ENCODE data around the gene HEY2. TPM values are rescaled to one million over a fixed set of nuclear protein-coding genes. Genes with fewer than 3 reads are reported as not detected.
A peak's percentile ranks its signal among the peaks of the same experiment; 100 is the strongest.

The HEY2 gene
- total RNA-seq, 1 donor from 2014 or later: 43.0 TPM

- DNase-seq (ENCODE audit: low spot score): no peak
These were observed 42.7 kb downstream of the HEY2 start for GRCh38 chr6:125792172-125792571.

GRCh38 chr6:125792680-125793079 lies 43.2 kb downstream of the HEY2 start:
- H3K36me3 Mint-ChIP-seq (ENCODE audit: low read depth): peaks cover 2% of the 10 kb centered on the region
- H3K9me3 Mint-ChIP-seq (ENCODE audit: low read depth): no peaks in the 10 kb centered on the region
- DNase-seq (ENCODE audit: low spot score): no peak
- no peak for TF ChIP-seq CTCF (IDR thresholded peaks at IDR 0.05)
- H3K27ac Mint-ChIP-seq (ENCODE audit: unreplicated experiment): peak overlapping the region; percentile 93
- peaks cover 64% of the 10 kb centered on the region for H3K4me1 Mint-ChIP-seq (ENCODE audit: low read depth)
- H3K27me3 Mint-ChIP-seq (ENCODE audit: low read depth): no peaks in the 10 kb centered on the region
- H3K4me3 Mint-ChIP-seq (ENCODE audit: unreplicated experiment): peak overlapping the region; percentile 75

More at GRCh38 chr6:125792172-125792571, 42.7 kb downstream of the HEY2 start:
- Mint-ChIP-seq H3K27ac (ENCODE audit: unreplicated experiment) (peak overlapping the region; percentile 93), H3K36me3 (ENCODE audit: low read depth) (peaks cover 3% of the 10 kb centered on the region), H3K4me1 (ENCODE audit: low read depth) (peaks cover 60% of the 10 kb centered on the region), H3K4me3 (ENCODE audit: unreplicated experiment) (peak overlapping the region; percentile 75), H3K9me3 (ENCODE audit: low read depth) (no peaks in the 10 kb centered on the region), H3K27me3 (ENCODE audit: low read depth) (no peaks in the 10 kb centered on the region)
- no peak for TF ChIP-seq CTCF (IDR thresholded peaks at IDR 0.05)

- Mint-ChIP-seq H3K27me3 (ENCODE audit: low read depth) (no peaks in the 10 kb centered on the region), H3K36me3 (ENCODE audit: low read depth) (peaks cover 2% of the 10 kb centered on the region), H3K4me3 (ENCODE audit: unreplicated experiment) (peak overlapping the region; percentile 58), H3K4me1 (ENCODE audit: low read depth) (peaks cover 64% of the 10 kb centered on the region), H3K27ac (ENCODE audit: unreplicated experiment) (peak overlapping the region; percentile 93), H3K9me3 (ENCODE audit: low read depth) (no peaks in the 10 kb centered on the region)
- TF ChIP-seq CTCF (IDR thresholded peaks at IDR 0.05): no peak
- DNase-seq (ENCODE audit: low spot score): no peak
These were observed 43.8 kb downstream of the HEY2 start for GRCh38 chr6:125793280-125793679.

GRCh38 chr6:125793863-125794262 lies 44.4 kb downstream of the HEY2 start:
- H3K27ac Mint-ChIP-seq (ENCODE audit: unreplicated experiment): peak overlapping the region; percentile 93
- H3K4me1 Mint-ChIP-seq (ENCODE audit: low read depth): peaks cover 65% of the 10 kb centered on the region
- H3K9me3 Mint-ChIP-seq (ENCODE audit: low read depth): no peaks in the 10 kb centered on the region
- H3K36me3 Mint-ChIP-seq (ENCODE audit: low read depth): peaks cover 2% of the 10 kb centered on the region
- H3K27me3 Mint-ChIP-seq (ENCODE audit: low read depth): no peaks in the 10 kb centered on the region
- peak overlapping the region; percentile 58 for H3K4me3 Mint-ChIP-seq (ENCODE audit: unreplicated experiment)
- TF ChIP-seq CTCF (IDR thresholded peaks at IDR 0.05): no peak
- no peak for DNase-seq (ENCODE audit: low spot score)

GRCh38 chr6:125794342-125795137 lies 45.1 kb downstream of the HEY2 start:
- no peaks in the 10 kb centered on the region for H3K27me3 Mint-ChIP-seq (ENCODE audit: low read depth)
- peak overlapping the region; percentile 93 for H3K27ac Mint-ChIP-seq (ENCODE audit: unreplicated experiment)
- H3K36me3 Mint-ChIP-seq (ENCODE audit: low read depth): peaks cover 5% of the 10 kb centered on the region
- no peak overlapping the region for H3K4me3 Mint-ChIP-seq (ENCODE audit: unreplicated experiment)
- no peak for DNase-seq (ENCODE audit: low spot score)
- peaks cover 65% of the 10 kb centered on the region for H3K4me1 Mint-ChIP-seq (ENCODE audit: low read depth)
- TF ChIP-seq CTCF (IDR thresholded peaks at IDR 0.05): no peak
- H3K9me3 Mint-ChIP-seq (ENCODE audit: low read depth): no peaks in the 10 kb centered on the region

Measured in chondrocyte (in vitro differentiated cells).